NCI-H510A treated with DMSO at 0.1 percent for 48 hours (cell line): ENCODE data around the gene URM1.
"Not testable (repeated sequence)": the region's sequence is repeated elsewhere in the genome, so short reads cannot be mapped to it uniquely, and the experiment has no call there.

Experiments
- DNase-seq: peaks from one replicate; lab custom pipeline; 2025; lab: John Stamatoyannopoulos, UW

URM1 gene

DNA sequence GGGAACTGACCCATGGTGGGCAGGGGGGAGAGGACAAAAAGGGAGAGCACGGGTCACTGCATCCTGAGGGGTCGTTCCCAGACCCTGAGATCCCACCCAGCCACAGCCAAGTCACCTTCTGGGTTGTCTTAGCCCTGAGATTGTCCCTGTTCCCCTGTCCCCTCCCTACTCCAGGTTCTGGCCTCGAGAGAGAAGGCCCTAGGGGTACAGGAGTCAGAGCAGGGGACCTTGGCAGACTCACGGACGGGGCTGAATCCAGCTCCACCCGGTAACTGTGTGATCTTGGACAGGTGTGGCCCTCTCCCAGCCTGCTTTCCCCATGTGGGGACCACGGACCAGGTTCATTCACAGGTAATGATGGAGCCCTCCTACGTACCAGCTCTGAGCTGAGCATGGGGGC is 38.3 kb downstream of the URM1 start:
- DNase-seq: no peak

- DNase-seq: no peak
These were observed 38.8 kb downstream of the URM1 start for GRCh38 chr9:128409978-128410377.

DNA sequence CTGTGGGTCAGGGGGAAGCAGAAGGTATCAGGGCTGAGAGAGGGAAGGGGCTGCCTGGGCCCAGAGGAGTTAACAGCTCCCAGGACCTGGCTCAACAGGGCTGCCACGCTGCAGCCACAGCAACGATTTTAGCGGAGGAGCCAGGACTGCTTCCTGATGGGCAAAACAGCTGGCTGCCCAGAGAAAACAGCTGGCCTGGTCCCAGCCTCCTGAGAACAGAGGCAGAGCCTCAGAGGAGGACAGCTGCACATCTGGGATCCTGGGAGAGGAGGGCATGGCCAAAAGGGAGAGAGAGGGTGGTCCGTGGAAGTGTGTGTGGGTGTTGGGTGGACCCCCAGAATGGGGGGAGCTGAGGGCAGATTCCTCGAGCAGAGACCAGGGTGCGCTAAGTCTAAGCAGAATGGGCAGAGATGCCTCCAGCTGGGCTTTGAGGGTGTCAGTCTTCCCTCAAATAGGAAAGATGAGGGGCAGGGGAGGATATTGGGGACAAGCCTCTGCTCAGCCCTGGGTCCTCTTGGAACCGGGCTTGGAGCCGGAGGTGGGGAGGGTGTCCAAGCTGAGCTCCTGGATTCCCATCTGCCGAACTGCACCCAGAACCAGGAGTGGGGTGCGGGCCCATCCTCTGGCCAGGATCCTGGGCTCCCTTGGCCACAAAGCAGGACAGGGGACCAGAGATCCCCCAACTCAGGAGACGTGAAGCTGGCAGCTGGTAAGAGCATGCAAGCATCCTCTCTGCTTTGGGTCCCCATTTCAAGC is 40.4 kb downstream of the URM1 start:
- no peak for DNase-seq

- DNase-seq: no peak
These were observed 41.1 kb downstream of the URM1 start for GRCh38 chr9:128412120-128412790.

DNA sequence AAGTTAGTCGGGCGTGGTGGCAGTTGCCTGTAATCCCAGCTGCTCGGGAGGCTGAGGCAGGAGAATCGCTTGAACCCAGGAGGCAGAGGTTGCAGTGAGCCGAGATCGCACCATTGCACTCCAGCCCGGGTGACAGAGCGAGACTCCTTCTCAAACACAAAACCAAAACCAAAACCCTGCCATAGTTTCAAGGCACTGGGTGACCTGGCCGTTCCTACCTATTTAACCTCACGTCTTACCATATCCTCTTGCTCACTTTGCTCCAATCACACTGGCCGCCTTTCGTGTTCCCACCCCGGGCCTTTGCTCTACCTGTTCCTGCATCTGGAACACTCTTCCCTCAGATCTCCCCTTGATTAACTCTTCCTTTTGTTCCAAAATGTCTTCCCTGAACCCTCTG is 42.6 kb downstream of the URM1 start:
- DNase-seq: not testable (repeated sequence)

- DNase-seq: no peak
These were observed 43.3 kb downstream of the URM1 start for GRCh38 chr9:128414461-128414860.

- DNase-seq: no peak
These were observed 44.1 kb downstream of the URM1 start for GRCh38 chr9:128415281-128415680.

DNA sequence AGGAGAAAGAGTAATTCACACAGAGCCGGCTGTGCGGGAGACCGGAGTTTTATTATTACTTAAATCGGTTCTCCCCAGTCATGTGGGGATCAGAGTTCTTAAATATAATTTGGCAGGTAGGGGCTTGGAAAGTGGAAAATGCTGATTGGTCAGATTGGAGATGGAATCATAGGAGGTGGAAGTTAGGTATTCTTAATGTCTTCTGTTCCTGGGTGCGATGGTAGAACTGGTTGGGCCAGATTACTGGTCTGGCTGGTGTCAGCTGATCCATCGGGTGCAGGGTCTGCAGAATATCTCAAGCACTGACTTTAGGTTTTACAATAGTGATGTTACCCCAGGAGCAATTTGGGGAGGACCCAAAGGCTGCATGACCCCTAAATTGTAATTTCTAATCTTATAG is 44.8 kb downstream of the URM1 start:
- DNase-seq: peak; percentile 80

- no peak for DNase-seq
These were observed 45.4 kb downstream of the URM1 start for GRCh38 chr9:128416432-128417019.

DNA sequence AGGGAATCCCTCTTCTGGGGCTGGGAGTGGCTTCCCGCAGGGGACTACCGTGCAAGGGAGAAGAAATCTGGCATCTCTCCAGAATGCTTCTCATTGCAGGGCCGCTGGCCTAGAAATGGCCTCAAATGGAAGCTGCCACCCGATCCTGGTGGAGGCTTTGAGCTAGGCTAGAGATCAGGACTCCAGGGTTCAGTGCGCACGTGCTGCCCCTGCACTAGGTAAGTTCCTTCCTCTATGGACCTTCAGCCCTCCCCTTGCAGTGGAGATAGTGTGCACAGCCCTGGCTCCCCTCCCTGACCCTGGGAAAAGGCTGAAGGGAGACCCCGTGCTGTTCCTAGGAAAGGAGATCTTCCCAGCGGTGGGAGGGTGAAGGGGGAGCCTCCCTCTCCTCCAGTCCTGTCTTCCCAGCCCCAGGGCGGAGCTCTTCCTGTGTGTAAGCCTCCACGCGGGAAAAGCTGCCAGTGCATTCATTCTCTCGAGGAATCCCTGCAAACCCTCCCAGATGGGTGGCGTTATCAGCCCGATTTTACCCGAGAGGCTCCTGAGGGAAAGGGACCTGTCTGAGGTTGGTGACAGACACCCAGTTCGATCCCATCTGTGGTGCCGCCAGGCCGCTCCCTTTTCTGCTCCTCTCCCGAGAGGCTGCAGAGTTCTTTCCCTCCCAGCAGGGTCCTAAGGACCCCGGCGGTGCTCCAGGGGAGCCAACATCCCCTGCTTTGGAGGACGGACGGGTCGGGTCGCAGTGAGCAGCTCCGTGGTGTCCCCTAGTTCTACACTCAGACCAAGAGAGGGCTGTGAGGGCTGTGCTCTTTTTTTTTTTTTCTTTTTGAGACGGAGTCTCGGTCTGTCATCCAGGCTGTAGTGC is 48.1 kb downstream of the URM1 start:
- peak; percentile 31 for DNase-seq

GRCh38 chr9:128420060-128420650 is 49.0 kb downstream of the URM1 start:
- DNase-seq: peak; percentile 25

- peak; percentile 40 for DNase-seq
These were observed 49.7 kb downstream of the URM1 start, which contains the start of gene CERCAM for GRCh38 chr9:128420651-128421481. TSS of gene CERCAM (plus strand) at chr9:128420857. CDS start at chr9:128420878, 21 bp downstream.

GRCh38 chr9:128421482-128421996 is 50.4 kb downstream of the URM1 start:
- DNase-seq: no peak

DNA sequence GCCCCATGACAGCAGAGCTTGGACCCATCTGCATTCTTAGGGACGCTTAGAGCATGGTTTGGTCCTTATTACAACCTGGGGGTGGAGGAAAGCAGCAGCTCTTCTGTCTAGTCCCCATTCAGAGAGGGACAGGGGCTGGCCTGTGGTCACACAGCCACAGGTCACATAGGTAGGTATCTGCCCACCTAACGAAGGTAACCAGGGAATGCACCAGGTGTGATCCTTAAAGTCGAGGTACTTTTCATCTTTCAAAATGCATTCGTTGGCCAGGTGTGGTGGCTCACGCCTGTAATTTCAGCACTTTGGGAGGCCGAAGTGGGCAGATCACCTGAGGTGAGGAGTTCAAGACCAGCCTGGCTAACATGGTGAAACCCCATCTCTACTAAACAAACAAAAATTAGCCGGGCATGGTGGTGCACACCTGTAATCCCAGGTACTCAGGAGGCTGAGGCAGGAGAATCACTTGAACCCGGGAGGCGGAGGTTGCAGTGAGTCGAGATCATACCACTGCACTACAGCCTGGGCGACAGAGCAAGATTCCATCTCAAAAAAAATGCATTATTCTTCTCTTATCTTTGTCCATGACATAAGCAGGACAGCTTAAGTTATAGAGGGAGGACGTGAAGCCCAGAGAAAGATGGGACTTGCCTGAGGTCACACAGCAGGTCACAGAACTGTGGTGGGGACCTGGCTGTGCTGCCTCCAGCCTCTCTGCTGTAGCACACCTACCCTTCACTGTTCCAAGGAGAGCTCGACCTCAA is 51.0 kb downstream of the URM1 start:
- not testable (repeated sequence) for DNase-seq

GRCh38 chr9:128422783-128423150 is 51.6 kb downstream of the URM1 start:
- DNase-seq: no peak

DNA sequence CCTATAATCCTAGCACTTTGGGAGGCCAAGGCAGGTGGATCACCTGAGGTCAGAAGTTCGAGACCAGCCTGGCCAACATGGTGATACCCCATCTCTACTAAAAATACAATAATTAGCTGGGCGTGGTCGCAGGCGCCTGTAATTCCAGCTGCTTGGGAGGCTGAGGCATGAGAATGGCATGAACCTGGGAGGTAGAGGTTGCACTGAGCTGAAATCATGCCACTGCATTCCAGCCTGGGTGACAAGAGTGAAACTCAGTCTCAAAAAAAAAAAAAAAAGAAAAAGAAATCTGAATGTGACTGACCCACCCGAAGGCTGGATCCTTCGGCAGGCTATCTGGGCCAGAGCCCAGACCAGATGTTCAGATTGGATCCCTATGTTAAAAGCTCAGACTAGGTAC is 52.2 kb downstream of the URM1 start:
- DNase-seq: not testable (repeated sequence)

GRCh38 chr9:128424268-128424780 is 53.1 kb downstream of the URM1 start:
- no peak for DNase-seq

DNA sequence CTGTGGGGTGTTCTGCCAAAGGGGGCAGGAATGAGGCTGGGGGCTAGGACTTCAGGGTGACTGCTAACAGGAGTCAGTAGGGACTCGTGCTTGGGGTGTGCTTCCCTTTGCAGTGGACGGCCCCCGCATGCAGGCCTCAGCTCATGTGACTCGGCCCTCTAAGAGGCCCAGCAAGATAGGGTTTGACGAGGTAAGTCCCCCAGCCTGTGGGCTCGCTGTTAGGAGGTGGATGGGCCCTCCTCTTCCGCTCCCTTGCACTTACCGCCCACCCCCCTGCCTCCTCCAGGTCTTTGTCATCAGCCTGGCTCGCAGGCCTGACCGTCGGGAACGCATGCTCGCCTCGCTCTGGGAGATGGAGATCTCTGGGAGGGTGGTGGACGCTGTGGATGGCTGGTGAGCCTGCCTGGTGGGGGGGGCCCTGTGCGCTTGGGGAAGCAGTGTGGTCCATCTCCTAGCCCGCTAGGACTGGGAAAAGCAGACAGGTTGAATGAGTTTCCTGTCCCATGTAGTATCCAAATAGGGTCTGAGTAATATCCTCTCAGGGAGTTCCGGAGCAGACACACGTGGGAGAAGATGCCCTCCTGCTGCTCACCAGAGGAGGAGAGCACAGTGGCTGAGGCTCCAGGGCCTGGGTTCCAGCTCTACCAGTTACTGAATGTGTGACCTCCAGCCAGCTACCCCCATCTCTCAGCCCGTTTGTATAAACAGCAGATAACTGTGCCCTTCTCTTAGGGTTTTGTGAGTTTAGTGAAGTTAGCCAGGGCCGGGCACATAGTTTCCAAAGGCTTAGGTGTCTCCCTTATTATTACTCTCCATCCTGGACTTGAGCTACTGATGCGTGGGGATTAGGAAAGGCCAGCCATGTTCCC is 57.7 kb downstream of the URM1 start:
- DNase-seq: no peak
